Vagina (tissue), 2 donors: ENCODE results near the gene GP1BA.

ENCODE experiments used
- POLR2A ChIP-seq, 2 donors: fragments of 450-650 bp; IDR thresholded peaks; one replicate each; pipeline ENCODE4 v1.6.1; 2017; ENCODE audit warnings: antibody characterized with exemption in 2 of 2, mild to moderate bottlenecking in 2 of 2, moderate library complexity in 2 of 2
- POLR2AphosphoS5 ChIP-seq, 2 donors: sonication (generic); formaldehyde crosslinking; IDR thresholded peaks; one replicate each; pipeline ENCODE4 v1.9.0; 2017; ENCODE audit warnings: antibody characterized with exemption in 2 of 2, mild to moderate bottlenecking in 2 of 2, low read depth in 1 of 2; ENCODE audit not compliant: insufficient read depth in 1 of 2
- TF ChIP-seq, protein P1 (sequence below), 3 experiments: fragments of 450-650 bp in 2 of 3; fragments of 200-600 bp in 1 of 3; sonication (generic) in 1 of 3; IDR thresholded peaks; one replicate each; pipeline ENCODE4 v1.5.1; 2017 to 2019; ENCODE audit warnings: antibody characterized with exemption in 3 of 3, mild to moderate bottlenecking in 2 of 3, moderate library complexity in 2 of 3

DNA sequence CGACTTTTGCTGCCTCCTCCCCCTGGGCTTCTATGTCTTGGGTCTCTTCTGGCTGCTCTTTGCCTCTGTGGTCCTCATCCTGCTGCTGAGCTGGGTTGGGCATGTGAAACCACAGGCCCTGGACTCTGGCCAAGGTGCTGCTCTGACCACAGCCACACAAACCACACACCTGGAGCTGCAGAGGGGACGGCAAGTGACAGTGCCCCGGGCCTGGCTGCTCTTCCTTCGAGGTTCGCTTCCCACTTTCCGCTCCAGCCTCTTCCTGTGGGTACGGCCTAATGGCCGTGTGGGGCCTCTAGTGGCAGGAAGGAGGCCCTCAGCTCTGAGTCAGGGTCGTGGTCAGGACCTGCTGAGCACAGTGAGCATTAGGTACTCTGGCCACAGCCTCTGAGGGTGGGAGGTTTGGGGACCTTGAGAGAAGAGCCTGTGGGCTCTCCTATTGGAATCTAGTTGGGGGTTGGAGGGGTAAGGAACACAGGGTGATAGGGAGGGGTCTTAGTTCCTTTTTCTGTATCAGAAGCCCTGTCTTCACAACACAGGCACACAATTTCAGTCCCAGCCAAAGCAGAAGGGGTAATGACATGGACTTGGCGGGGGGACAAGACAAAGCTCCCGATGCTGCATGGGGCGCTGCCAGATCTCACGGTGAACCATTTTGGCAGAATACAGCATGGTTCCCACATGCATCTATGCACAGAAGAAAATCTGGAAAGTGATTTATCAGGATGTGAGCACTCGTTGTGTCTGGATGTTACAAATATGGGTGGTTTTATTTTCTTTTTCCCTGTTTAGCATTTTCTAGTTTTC lies 2.3 kb downstream of the GP1BA start:
- TF ChIP-seq, protein P1, sequence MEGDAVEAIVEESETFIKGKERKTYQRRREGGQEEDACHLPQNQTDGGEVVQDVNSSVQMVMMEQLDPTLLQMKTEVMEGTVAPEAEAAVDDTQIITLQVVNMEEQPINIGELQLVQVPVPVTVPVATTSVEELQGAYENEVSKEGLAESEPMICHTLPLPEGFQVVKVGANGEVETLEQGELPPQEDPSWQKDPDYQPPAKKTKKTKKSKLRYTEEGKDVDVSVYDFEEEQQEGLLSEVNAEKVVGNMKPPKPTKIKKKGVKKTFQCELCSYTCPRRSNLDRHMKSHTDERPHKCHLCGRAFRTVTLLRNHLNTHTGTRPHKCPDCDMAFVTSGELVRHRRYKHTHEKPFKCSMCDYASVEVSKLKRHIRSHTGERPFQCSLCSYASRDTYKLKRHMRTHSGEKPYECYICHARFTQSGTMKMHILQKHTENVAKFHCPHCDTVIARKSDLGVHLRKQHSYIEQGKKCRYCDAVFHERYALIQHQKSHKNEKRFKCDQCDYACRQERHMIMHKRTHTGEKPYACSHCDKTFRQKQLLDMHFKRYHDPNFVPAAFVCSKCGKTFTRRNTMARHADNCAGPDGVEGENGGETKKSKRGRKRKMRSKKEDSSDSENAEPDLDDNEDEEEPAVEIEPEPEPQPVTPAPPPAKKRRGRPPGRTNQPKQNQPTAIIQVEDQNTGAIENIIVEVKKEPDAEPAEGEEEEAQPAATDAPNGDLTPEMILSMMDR (IDR thresholded peaks at IDR 0.05), result no peak
- TF ChIP-seq POLR2A (IDR thresholded peaks at IDR 0.05), result no peak
- no peak for TF ChIP-seq POLR2AphosphoS5 (IDR thresholded peaks at IDR 0.05; ENCODE audit: insufficient read depth in 1 of 2, low read depth in 1 of 2)
